ENCODE results near the gene AQP12A.

AQP12A gene

GRCh38 chr2:240737512-240737911, 45.8 kb downstream of the AQP12A start:
- no peaks in the 10 kb centered on the region for H3K27me3 ChIP-seq (ENCODE audit: insufficient read depth, low read depth, severe bottlenecking)
- no peaks in the 10 kb centered on the region for H3K9me3 ChIP-seq (ENCODE audit: severe bottlenecking)
- H3K27ac ChIP-seq: no peak overlapping the region
- no peak for TF ChIP-seq CTCF (IDR thresholded peaks at IDR 0.05; ENCODE audit: low read depth, low read length)
- H3K4me3 ChIP-seq (ENCODE audit: low read depth, low read length): no peak overlapping the region
- peaks cover 89% of the 10 kb centered on the region for H3K36me3 ChIP-seq
- DNase-seq: no peak

GRCh38 chr2:240737958-240738357, 46.3 kb downstream of the AQP12A start:
- H3K4me3 ChIP-seq (ENCODE audit: low read depth, low read length): no peak overlapping the region
- TF ChIP-seq CTCF (IDR thresholded peaks at IDR 0.05; ENCODE audit: low read depth, low read length): no peak
- H3K9me3 ChIP-seq (ENCODE audit: severe bottlenecking): no peaks in the 10 kb centered on the region
- no peak overlapping the region for H3K27ac ChIP-seq
- peaks cover 92% of the 10 kb centered on the region for H3K36me3 ChIP-seq
- no peak for DNase-seq
- H3K27me3 ChIP-seq (ENCODE audit: insufficient read depth, low read depth, severe bottlenecking): no peaks in the 10 kb centered on the region

GRCh38 chr2:240739797-240740196, 48.1 kb downstream of the AQP12A start:
- H3K27ac ChIP-seq: no peak overlapping the region
- no peaks in the 10 kb centered on the region for H3K9me3 ChIP-seq (ENCODE audit: severe bottlenecking)
- no peak overlapping the region for H3K4me3 ChIP-seq (ENCODE audit: low read depth, low read length)
- DNase-seq: no peak
- H3K36me3 ChIP-seq: peaks cover 94% of the 10 kb centered on the region
- H3K27me3 ChIP-seq (ENCODE audit: insufficient read depth, low read depth, severe bottlenecking): no peaks in the 10 kb centered on the region
- no peak for TF ChIP-seq CTCF (IDR thresholded peaks at IDR 0.05; ENCODE audit: low read depth, low read length)

- no peak for TF ChIP-seq CTCF (IDR thresholded peaks at IDR 0.05; ENCODE audit: low read depth, low read length)
- no peak for DNase-seq
- H3K36me3 ChIP-seq: peaks cover 94% of the 10 kb centered on the region
Observed at GRCh38 chr2:240741091-240741490, 49.4 kb downstream of the AQP12A start.

DNA sequence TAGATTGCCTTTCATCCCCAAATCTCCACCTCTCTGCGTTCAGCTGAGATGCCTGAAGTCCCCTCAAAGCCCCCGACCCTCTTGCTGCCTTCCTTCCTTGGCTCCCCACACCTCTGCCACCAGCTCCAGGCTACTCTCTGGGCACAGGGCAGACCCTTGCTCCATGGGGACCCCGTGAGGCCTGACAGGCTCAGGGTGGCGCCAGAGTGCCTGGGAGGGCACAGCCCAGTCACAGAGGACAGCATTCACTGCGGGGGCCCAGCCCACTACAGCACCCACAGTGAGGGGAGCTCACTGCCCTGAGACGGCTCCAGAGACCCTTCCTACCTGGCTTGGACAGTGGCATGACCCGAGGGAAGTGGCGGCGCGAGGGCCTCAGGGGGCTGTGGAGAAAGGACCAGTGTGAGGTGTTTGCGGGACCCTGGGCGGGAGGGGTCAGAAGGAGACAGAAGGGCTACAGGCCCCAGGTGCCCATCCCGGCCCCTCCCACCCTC, 51.0 kb downstream of the AQP12A start:
- Histone ChIP-seq H3K27me3 (ENCODE audit: insufficient read depth, low read depth, severe bottlenecking) (no peaks in the 10 kb centered on the region), H3K36me3 (peaks cover 96% of the 10 kb centered on the region)

More at GRCh38 chr2:240741091-240741490, 49.4 kb downstream of the AQP12A start:
- Histone ChIP-seq H3K27me3 (ENCODE audit: insufficient read depth, low read depth, severe bottlenecking) (no peaks in the 10 kb centered on the region), H3K27ac (no peak overlapping the region), H3K9me3 (ENCODE audit: severe bottlenecking) (no peaks in the 10 kb centered on the region), H3K4me3 (ENCODE audit: low read depth, low read length) (no peak overlapping the region)

More for the DNA sequence above, 51.0 kb downstream of the AQP12A start:
- Histone ChIP-seq H3K27ac (no peak overlapping the region), H3K4me3 (ENCODE audit: low read depth, low read length) (no peak overlapping the region), H3K9me3 (ENCODE audit: severe bottlenecking) (no peaks in the 10 kb centered on the region)
- no peak for DNase-seq
- TF ChIP-seq CTCF (IDR thresholded peaks at IDR 0.05; ENCODE audit: low read depth, low read length): no peak
